HEK293 (cell line): Measurements from ENCODE around the gene TMEM138.

Source experiments
- CTCF ChIA-PET: fragments of 350-600 bp; formaldehyde crosslinking; extraction: SDS; loops from one replicate; lab custom pipeline; 2021; ENCODE audit warnings: antibody characterized with exemption; lab: Yijun Ruan, JAX
- POLR2A ChIA-PET: fragments of 300-600 bp; formaldehyde crosslinking; extraction: SDS; loops from one replicate; lab custom pipeline; 2020; ENCODE audit warnings: antibody characterized with exemption, inconsistent platforms; lab: Yijun Ruan, JAX
- H3K27ac ChIP-seq: fragments of 200-500 bp; sonication (Bioruptor generic); 2 replicates; pipeline ENCODE4 v1.5.1; 2014; ENCODE audit warnings: low read depth, low read length, control low read depth, inconsistent platforms; ENCODE audit errors: extremely low read depth
- H3K36me3 ChIP-seq, 2 experiments: fragments of 200-500 bp in 1 of 2; sonication (Bioruptor generic) in 1 of 2; 1 replicate in 1 of 2; 2 replicates in 1 of 2; pipeline ENCODE4 v1.5.1; 2014 to 2017; ENCODE audit warnings: inconsistent platforms in 2 of 2, low read length in 2 of 2; ENCODE audit not compliant: control insufficient read depth in 2 of 2, insufficient read depth in 1 of 2
- H3K4me1 ChIP-seq: fragments of 200-500 bp; sonication (Bioruptor generic); 2 replicates; pipeline ENCODE4 v1.5.1; 2014; ENCODE audit warnings: mild to moderate bottlenecking, low read length, inconsistent platforms; ENCODE audit not compliant: control insufficient read depth, insufficient read depth
- H3K4me3 ChIP-seq: 2 replicates; pipeline ENCODE4 v1.5.1; 2011; ENCODE audit warnings: low read depth, mild to moderate bottlenecking, control low read depth, low read length, moderate library complexity
- H3K9me3 ChIP-seq: fragments of 200-500 bp; sonication (Bioruptor generic); 2 replicates; pipeline ENCODE4 v1.5.1; 2014; ENCODE audit warnings: low read depth, low read length, inconsistent platforms; ENCODE audit not compliant: control insufficient read depth, insufficient read depth
- ATF2 ChIP-seq: fragments of 450-650 bp; formaldehyde crosslinking; IDR thresholded peaks from 2 replicates; pipeline ENCODE4 v1.5.1; 2016; ENCODE audit warnings: missing biosample characterization, missing genetic modification characterization, low read depth
- HOXC10 ChIP-seq: sonication (generic); formaldehyde crosslinking; IDR thresholded peaks from 2 replicates; pipeline ENCODE4 v1.8.1; 2023; ENCODE audit warnings: mild to moderate bottlenecking, missing genetic modification reagents
- IKZF3 ChIP-seq: fragments of 450-650 bp; IDR thresholded peaks from 2 replicates; pipeline ENCODE4 v1.5.0; 2018; ENCODE audit warnings: missing biosample characterization, mild to moderate bottlenecking, missing genetic modification characterization, moderate library complexity
- REST ChIP-seq: fragments of 450-650 bp; formaldehyde crosslinking; IDR thresholded peaks from 2 replicates; pipeline ENCODE4 v1.5.1; 2016; ENCODE audit warnings: missing biosample characterization, missing genetic modification characterization
- SCRT2 ChIP-seq: fragments of 450-650 bp; formaldehyde crosslinking; IDR thresholded peaks from 2 replicates; pipeline ENCODE4 v1.5.1; 2016; ENCODE audit warnings: missing biosample characterization, missing genetic modification characterization
- ZBTB26 ChIP-seq: fragments of 450-650 bp; formaldehyde crosslinking; optimal IDR thresholded peaks from 2 replicates; pipeline ENCODE3; 2016; ENCODE audit warnings: missing biosample characterization, mild to moderate bottlenecking, missing genetic modification characterization
- ZFP37 ChIP-seq: fragments of 450-650 bp; formaldehyde crosslinking; IDR thresholded peaks from 2 replicates; pipeline ENCODE4 v1.5.1; 2016; ENCODE audit warnings: missing biosample characterization, missing genetic modification characterization
- ZNF16 ChIP-seq: fragments of 450-650 bp; formaldehyde crosslinking; IDR thresholded peaks from 2 replicates; pipeline ENCODE4 v1.5.1; 2016; ENCODE audit warnings: low read depth, missing biosample characterization, missing genetic modification characterization
- ZNF202 ChIP-seq: fragments of 450-650 bp; formaldehyde crosslinking; IDR thresholded peaks from 2 replicates; pipeline ENCODE4 v1.5.1; 2016; ENCODE audit warnings: missing biosample characterization, missing genetic modification characterization, borderline replicate concordance
- ZNF214 ChIP-seq: fragments of 450-650 bp; formaldehyde crosslinking; IDR thresholded peaks from 2 replicates; pipeline ENCODE4 v1.5.1; 2017; ENCODE audit warnings: missing biosample characterization, mild to moderate bottlenecking, missing genetic modification characterization, borderline replicate concordance
- ZNF248 ChIP-seq: fragments of 450-650 bp; formaldehyde crosslinking; IDR thresholded peaks from 2 replicates; pipeline ENCODE4 v1.5.1; 2017; ENCODE audit warnings: missing biosample characterization, missing genetic modification characterization
- ZNF292 ChIP-seq: fragments of 450-650 bp; formaldehyde crosslinking; IDR thresholded peaks from 2 replicates; pipeline ENCODE4 v1.5.1; 2016; ENCODE audit warnings: low read depth, missing biosample characterization, missing genetic modification characterization, borderline replicate concordance
- ZNF362 ChIP-seq: fragments of 450-650 bp; formaldehyde crosslinking; IDR thresholded peaks from 2 replicates; pipeline ENCODE4 v1.5.1; 2016; ENCODE audit warnings: missing biosample characterization, missing genetic modification characterization
- ZNF529 ChIP-seq: fragments of 450-650 bp; formaldehyde crosslinking; IDR thresholded peaks from 2 replicates; pipeline ENCODE4 v1.5.1; 2017; ENCODE audit warnings: missing genetic modification characterization, missing biosample characterization; ENCODE audit not compliant: insufficient replicate concordance
- ZNF555 ChIP-seq: fragments of 450-650 bp; formaldehyde crosslinking; conservative IDR thresholded peaks from 2 replicates; pipeline ENCODE4 v1.5.1; 2017; ENCODE audit warnings: missing biosample characterization, mild to moderate bottlenecking, missing genetic modification characterization, inconsistent platforms
- ZNF558 ChIP-seq: fragments of 450-650 bp; formaldehyde crosslinking; IDR thresholded peaks from 2 replicates; pipeline ENCODE4 v1.5.1; 2016; ENCODE audit warnings: missing biosample characterization, missing genetic modification characterization
- ZNF571 ChIP-seq: fragments of 450-650 bp; formaldehyde crosslinking; IDR thresholded peaks from 2 replicates; pipeline ENCODE4 v1.5.0; 2017; ENCODE audit warnings: missing biosample characterization, missing genetic modification characterization
- ZNF629 ChIP-seq: fragments of 450-650 bp; formaldehyde crosslinking; IDR thresholded peaks from 2 replicates; pipeline ENCODE4 v1.5.1; 2017; ENCODE audit warnings: missing biosample characterization, missing genetic modification characterization
- ZNF658 ChIP-seq: fragments of 450-650 bp; formaldehyde crosslinking; IDR thresholded peaks from 2 replicates; pipeline ENCODE4; 2016; ENCODE audit warnings: missing biosample characterization, missing genetic modification characterization
- ZNF704 ChIP-seq: fragments of 450-650 bp; formaldehyde crosslinking; IDR thresholded peaks from 2 replicates; pipeline ENCODE4 v1.5.1; 2016; ENCODE audit warnings: missing biosample characterization, missing genetic modification characterization
- ZNF768 ChIP-seq: fragments of 450-650 bp; formaldehyde crosslinking; IDR thresholded peaks from 2 replicates; pipeline ENCODE4 v1.5.1; 2018; ENCODE audit warnings: missing biosample characterization, mild to moderate bottlenecking, missing genetic modification characterization
- ZNF776 ChIP-seq: fragments of 450-650 bp; formaldehyde crosslinking; IDR thresholded peaks from 2 replicates; pipeline ENCODE4 v1.5.0; 2017; ENCODE audit warnings: missing biosample characterization, missing genetic modification characterization, borderline replicate concordance
- ZNF830 ChIP-seq: fragments of 450-650 bp; IDR thresholded peaks from 2 replicates; pipeline ENCODE4 v1.5.0; 2018; ENCODE audit warnings: missing biosample characterization, missing genetic modification characterization, low read depth, mild to moderate bottlenecking, moderate library complexity
- ZSCAN16 ChIP-seq: fragments of 450-650 bp; formaldehyde crosslinking; IDR thresholded peaks from 2 replicates; pipeline ENCODE4 v1.5.1; 2016; ENCODE audit warnings: missing biosample characterization, missing genetic modification characterization

The TMEM138 gene

GRCh38 chr11:61329871-61330270, 32.3 kb upstream of the TMEM138 start:
- CTCF ChIA-PET, result interaction anchor here (0.6 kb wide), 1 partner anchor 55 kb away, joined by 3 read pairs; no protein-coding TSS in a partner anchor
- POLR2A ChIA-PET, result interaction anchor here (1.1 kb wide), 1 partner anchor 32 kb away, joined by 4 read pairs; the partner anchor contains the start of genes CYB561A3 and TMEM138
- H3K9me3 ChIP-seq, result no peaks in the 10 kb centered on the region
- H3K36me3 ChIP-seq, result peaks cover 6 to 62% of the 10 kb centered on the region in 2 experiments; a peak in 2 of 3 replicates
- TF ChIP-seq ZNF768 (tag by site-specific recombination) (no peak), ZNF214 (tag by site-specific recombination) (no peak), ZSCAN16 (no peak), ZNF776 (tag by site-specific recombination) (no peak), ZNF248 (tag by site-specific recombination) (no peak), IKZF3 (no peak), ZNF202 (tag by site-specific recombination) (no peak), ZNF16 (tag by site-specific recombination) (no peak), REST (tag by site-specific recombination) (no peak), ZFP37 (tag by site-specific recombination) (no peak), ZNF292 (tag by site-specific recombination) (no peak), ATF2 (tag by site-specific recombination) (no peak), ZNF362 (tag by site-specific recombination) (no peak), HOXC10 (CRISPR knock-in tag) (no peak), ZNF658 (tag by site-specific recombination) (no peak), ZNF529 (no peak), ZNF571 (tag by site-specific recombination) (no peak), ZBTB26 (tag by site-specific recombination) (no peak)
- no peak overlapping the region for H3K27ac ChIP-seq
- H3K4me1 ChIP-seq, result no peaks in the 10 kb centered on the region
- no peak overlapping the region for H3K4me3 ChIP-seq

GRCh38 chr11:61331651-61332050, 30.5 kb upstream of the TMEM138 start:
- no peaks in the 10 kb centered on the region for H3K4me1 ChIP-seq
- no peak for TF ChIP-seq ZNF830 (tag by site-specific recombination)
- no peak for TF ChIP-seq ZNF704 (tag by site-specific recombination)
- no peak for TF ChIP-seq ZNF558 (tag by site-specific recombination)
- TF ChIP-seq ZNF629, result no peak
- TF ChIP-seq SCRT2, result 0 out of 2 replicates have a peak, but pooled peaks have one; percentile 4
- no peak for TF ChIP-seq ZNF555 (tag by site-specific recombination)
- peaks cover 0 to 46% of the 10 kb centered on the region in 2 experiments; a peak in 1 of 3 replicates for H3K36me3 ChIP-seq
- no peak overlapping the region for H3K27ac ChIP-seq
- peak overlapping the region; percentile 99 for H3K4me3 ChIP-seq
- ChIA-PET CTCF (interaction anchor here (0.7 to 1.9 kb wide), 3 partner anchors 54 to 97 kb away, joined by 3 to 15 read pairs (median 4); partner anchors contain the start of gene TMEM216), POLR2A (interaction anchor here (0.5 to 1.2 kb wide), 3 partner anchors 16 to 62 kb away, joined by 3 to 4 read pairs (median 4); partner anchors contain the start of genes CYB561A3 and TMEM138)
- H3K9me3 ChIP-seq, result no peaks in the 10 kb centered on the region
